Gastroesophageal sphincter (tissue), 4 donors: ENCODE data around the gene ZBTB5. TPM values are rescaled to one million over a fixed set of nuclear protein-coding genes. Genes with fewer than 3 reads are reported as not detected.

Source experiments
- ATAC-seq: fragments of 150-250 bp; one replicate; pipeline ENCODE4 v1.9.1; 2016; ENCODE audit warnings: mild to moderate bottlenecking, moderate library complexity
- H3K27ac ChIP-seq, 4 donors: fragments of 200-600 bp; sonication (generic) in 3 of 4; 1 replicate in 3 of 4; 2 replicates in 1 of 4; pipeline ENCODE4 v1.5.1; 2016 to 2019
- H3K27me3 ChIP-seq: fragments of 200-600 bp; sonication (generic); one replicate; pipeline ENCODE4 v1.5.1; 2019
- H3K36me3 ChIP-seq, 2 donors: fragments of 200-600 bp; sonication (generic); one replicate each; pipeline ENCODE4 v1.5.1; 2019; ENCODE audit warnings: control low read depth in 1 of 2
- H3K4me1 ChIP-seq, 3 donors: fragments of 200-600 bp; sonication (generic); 1 replicate in 2 of 3; 2 replicates in 1 of 3; pipeline ENCODE4 v1.5.1; 2016 to 2019; ENCODE audit warnings: control low read depth in 2 of 3
- H3K4me3 ChIP-seq, 2 donors: fragments of 200-600 bp; sonication (generic); one replicate each; pipeline ENCODE4 v1.5.1; 2019; ENCODE audit warnings: mild to moderate bottlenecking in 1 of 2, moderate library complexity in 1 of 2
- H3K9me3 ChIP-seq, 3 donors: fragments of 200-600 bp; sonication (generic); one replicate each; pipeline ENCODE4 v1.5.1; 2017 to 2019; ENCODE audit warnings: control low read depth in 2 of 3
- CTCF ChIP-seq, 4 experiments: fragments of 200-600 bp in 2 of 4; fragments of 450-650 bp in 2 of 4; sonication (generic) in 1 of 4; IDR thresholded peaks; one replicate each; pipeline ENCODE4 v1.5.1; 2017 to 2019; ENCODE audit warnings: antibody characterized with exemption in 4 of 4, mild to moderate bottlenecking in 2 of 4, moderate library complexity in 2 of 4
- EP300 ChIP-seq: sonication (generic); formaldehyde crosslinking; IDR thresholded peaks from one replicate; pipeline ENCODE4 v1.6.1; 2017; ENCODE audit warnings: antibody characterized with exemption, mild to moderate bottlenecking
- POLR2A ChIP-seq, 2 donors: fragments of 450-650 bp; IDR thresholded peaks; one replicate each; pipeline ENCODE4 v1.6.1; 2017; ENCODE audit warnings: antibody characterized with exemption in 2 of 2, mild to moderate bottlenecking in 2 of 2, moderate library complexity in 1 of 2
- POLR2AphosphoS5 ChIP-seq: sonication (generic); formaldehyde crosslinking; IDR thresholded peaks from one replicate; pipeline ENCODE4 v1.6.1; 2017; ENCODE audit warnings: antibody characterized with exemption
- WGBS, 2 donors: methylation state at CpG; one replicate each; pipeline ENCODE4 v1.1.5; 2018; ENCODE audit warnings: low coverage in 1 of 2; 5-methylcytosine and 5-hydroxymethylcytosine counted together
- total RNA-seq, 4 donors: library from RNA; depleted of rRNA; stranded (reverse); fragments of >200 nt; gene quantifications; one replicate each; pipeline ENCODE4 v1.1.0, GENCODE V29; 2016

The ZBTB5 gene
- total RNA-seq, 4 donors from 2014 or later = 12.3 to 15.8 (median 13.5) TPM

GRCh38 chr9:37443566-37443965 lies 21.7 kb downstream of the ZBTB5 start:
- WGBS, 2 donors = 96 to 100% methylated on average over 1 to 4 of the region's 5 CpGs
- Histone ChIP-seq H3K27ac (no peak overlapping the region), H3K4me3 (no peak overlapping the region), H3K4me1 (peaks cover 0 to 51% (median 0%) of the 10 kb centered on the region in 3 donors), H3K27me3 (no peaks in the 10 kb centered on the region), H3K36me3 (peaks cover 0 to 40% of the 10 kb centered on the region in 2 donors), H3K9me3 (no peaks in the 10 kb centered on the region)
- TF ChIP-seq POLR2A (IDR thresholded peaks at IDR 0.05) (no peak), EP300 (no peak), POLR2AphosphoS5 (no peak), CTCF (IDR thresholded peaks at IDR 0.05) (no peak)
- ATAC-seq = no peak

GRCh38 chr9:37442556-37442955 lies 22.7 kb downstream of the ZBTB5 start:
- no peaks in the 10 kb centered on the region for H3K9me3 ChIP-seq
- H3K4me1 ChIP-seq = peaks cover 0 to 50% (median 0%) of the 10 kb centered on the region in 3 donors
- peaks cover 0 to 50% of the 10 kb centered on the region in 2 donors for H3K36me3 ChIP-seq
- H3K27ac ChIP-seq = no peak overlapping the region
- 86 to 94% methylated on average over 2 of the region's 2 CpGs for WGBS, 2 donors
- TF ChIP-seq EP300 = no peak
- TF ChIP-seq POLR2A (IDR thresholded peaks at IDR 0.05) = no peak
- TF ChIP-seq CTCF (IDR thresholded peaks at IDR 0.05) = no peak
- TF ChIP-seq POLR2AphosphoS5 = no peak
- ATAC-seq = no peak
- H3K4me3 ChIP-seq = no peak overlapping the region
- no peaks in the 10 kb centered on the region for H3K27me3 ChIP-seq

GRCh38 chr9:37441776-37442370 lies 23.4 kb downstream of the ZBTB5 start:
- H3K36me3 ChIP-seq = peaks cover 0 to 57% of the 10 kb centered on the region in 2 donors
- no peaks in the 10 kb centered on the region for H3K9me3 ChIP-seq
- no peaks in the 10 kb centered on the region for H3K27me3 ChIP-seq
- no peak for ATAC-seq
- no peak overlapping the region for H3K4me3 ChIP-seq
- H3K27ac ChIP-seq = no peak overlapping the region
- WGBS, 2 donors = 29 to 100% methylated on average over 1 of the region's 21 CpGs
- TF ChIP-seq POLR2AphosphoS5 (no peak), POLR2A (IDR thresholded peaks at IDR 0.05) (no peak), CTCF (IDR thresholded peaks at IDR 0.05) (no peak), EP300 (no peak)
- H3K4me1 ChIP-seq = peaks cover 0 to 43% (median 0%) of the 10 kb centered on the region in 3 donors

GRCh38 chr9:37438359-37438758 lies 26.9 kb downstream of the ZBTB5 start:
- H3K9me3 ChIP-seq = no peaks in the 10 kb centered on the region
- H3K36me3 ChIP-seq = peaks cover 0 to 89% of the 10 kb centered on the region in 2 donors
- H3K4me3 ChIP-seq = no peak overlapping the region
- peaks cover 0 to 36% (median 0%) of the 10 kb centered on the region in 3 donors for H3K4me1 ChIP-seq
- 67 to 73% methylated on average over 1 to 2 of the region's 3 CpGs for WGBS, 2 donors
- H3K27ac ChIP-seq = no peak overlapping the region
- TF ChIP-seq POLR2A (IDR thresholded peaks at IDR 0.05) (no peak), EP300 (no peak), POLR2AphosphoS5 (no peak), CTCF (IDR thresholded peaks at IDR 0.05) (no peak)
- no peak for ATAC-seq
- H3K27me3 ChIP-seq = no peaks in the 10 kb centered on the region

- no peaks in the 10 kb centered on the region for H3K9me3 ChIP-seq
- peaks cover 0 to 93% of the 10 kb centered on the region in 2 donors for H3K36me3 ChIP-seq
- H3K27ac ChIP-seq = no peak overlapping the region
- peaks cover 0 to 41% (median 0%) of the 10 kb centered on the region in 3 donors for H3K4me1 ChIP-seq
- ATAC-seq = no peak
- no peak overlapping the region for H3K4me3 ChIP-seq
- WGBS, 2 donors = 88 to 92% methylated on average over 2 to 3 of the region's 4 CpGs
- TF ChIP-seq POLR2A (IDR thresholded peaks at IDR 0.05) (no peak), EP300 (no peak), POLR2AphosphoS5 (no peak), CTCF (IDR thresholded peaks at IDR 0.05) (no peak)
- no peaks in the 10 kb centered on the region for H3K27me3 ChIP-seq
Observed at GRCh38 chr9:37437621-37438020, 27.6 kb downstream of the ZBTB5 start.
